Gastrocnemius medialis (tissue), 4 donors: ENCODE measurements around the gene TFR2. TPM values are rescaled to one million over a fixed set of nuclear protein-coding genes. Genes with fewer than 3 reads are reported as not detected.

Source experiments
- ATAC-seq, 2 donors: fragments of 150-250 bp; one replicate each; pipeline ENCODE4 v1.9.1; 2016
- DNase-seq, 2 donors: peaks; one replicate each; pipeline ENCODE4 v3.0.0-alpha.2; 2019
- H3K27ac ChIP-seq, 4 donors: fragments of 200-600 bp; sonication (generic); 1 replicate in 1 of 4; 2 replicates in 3 of 4; pipeline ENCODE4 v1.5.1; 2016 to 2018; ENCODE audit warnings: mild to moderate bottlenecking in 2 of 4, moderate library complexity in 1 of 4
- H3K27me3 ChIP-seq, 3 donors: fragments of 200-600 bp; sonication (generic) in 2 of 3; 1 replicate in 1 of 3; 2 replicates in 2 of 3; pipeline versions ENCODE4 v1.5.1 to v1.6.0; 2016 to 2019; ENCODE audit warnings: mild to moderate bottlenecking in 1 of 3, moderate library complexity in 1 of 3
- H3K36me3 ChIP-seq, 2 donors: fragments of 200-600 bp; sonication (generic) in 1 of 2; one replicate each; pipeline ENCODE4 v1.5.1; 2017 to 2018
- H3K4me1 ChIP-seq, 2 donors: fragments of 200-600 bp; sonication (generic) in 1 of 2; one replicate each; pipeline ENCODE4 v1.5.1; 2016 to 2017; ENCODE audit warnings: mild to moderate bottlenecking in 2 of 2
- H3K4me3 ChIP-seq, 4 donors: fragments of 200-600 bp; sonication (generic) in 3 of 4; 1 replicate in 1 of 4; 2 replicates in 3 of 4; pipeline ENCODE4 v1.5.1; 2016 to 2019; ENCODE audit warnings: mild to moderate bottlenecking in 2 of 4
- H3K9me3 ChIP-seq, 3 donors: fragments of 200-600 bp; sonication (generic) in 2 of 3; 1 replicate in 1 of 3; 2 replicates in 2 of 3; pipeline ENCODE4 v1.5.1; 2016 to 2019
- POLR2A ChIP-seq, 2 donors: fragments of 450-650 bp; IDR thresholded peaks; one replicate each; pipeline ENCODE4 v1.6.1; 2017; ENCODE audit warnings: antibody characterized with exemption in 2 of 2, mild to moderate bottlenecking in 2 of 2, moderate library complexity in 2 of 2
- in situ Hi-C, 4 donors: fragments of 200-750 bp; cut with MboI; loops; one replicate each; pipeline versions ENCODE4 v1.15.0 to v1.8.0; 2017; ENCODE audit warnings: low sequenced_read_pairs in 4 of 4
- intact Hi-C: fragments of 100-400 bp; cut with DNase I; formaldehyde crosslinking; loops from one replicate; pipeline ENCODE4 v1.15.1; 2023; ENCODE audit warnings: low total_unique reads
- total RNA-seq, 4 donors: library from RNA; depleted of rRNA; stranded (reverse); fragments of >200 nt; gene quantifications; one replicate each; pipeline versions ENCODE4 v1.1.0 to v1.2.3, GENCODE V29; 2016
- TF ChIP-seq, protein P1 (sequence below), 5 experiments: fragments of 450-650 bp in 3 of 5; fragments of 200-600 bp in 2 of 5; sonication (generic) in 2 of 5; IDR thresholded peaks in 4 of 5; conservative IDR thresholded peaks in 1 of 5; 1 replicate in 4 of 5; 2 replicates in 1 of 5; pipeline ENCODE4 v1.5.1; 2016 to 2019; ENCODE audit warnings: antibody characterized with exemption in 5 of 5, mild to moderate bottlenecking in 3 of 5, moderate library complexity in 3 of 5

The TFR2 gene
- total RNA-seq, 4 donors from 2014 or later: 1.0 to 1.3 TPM; not detected in 2

DNA sequence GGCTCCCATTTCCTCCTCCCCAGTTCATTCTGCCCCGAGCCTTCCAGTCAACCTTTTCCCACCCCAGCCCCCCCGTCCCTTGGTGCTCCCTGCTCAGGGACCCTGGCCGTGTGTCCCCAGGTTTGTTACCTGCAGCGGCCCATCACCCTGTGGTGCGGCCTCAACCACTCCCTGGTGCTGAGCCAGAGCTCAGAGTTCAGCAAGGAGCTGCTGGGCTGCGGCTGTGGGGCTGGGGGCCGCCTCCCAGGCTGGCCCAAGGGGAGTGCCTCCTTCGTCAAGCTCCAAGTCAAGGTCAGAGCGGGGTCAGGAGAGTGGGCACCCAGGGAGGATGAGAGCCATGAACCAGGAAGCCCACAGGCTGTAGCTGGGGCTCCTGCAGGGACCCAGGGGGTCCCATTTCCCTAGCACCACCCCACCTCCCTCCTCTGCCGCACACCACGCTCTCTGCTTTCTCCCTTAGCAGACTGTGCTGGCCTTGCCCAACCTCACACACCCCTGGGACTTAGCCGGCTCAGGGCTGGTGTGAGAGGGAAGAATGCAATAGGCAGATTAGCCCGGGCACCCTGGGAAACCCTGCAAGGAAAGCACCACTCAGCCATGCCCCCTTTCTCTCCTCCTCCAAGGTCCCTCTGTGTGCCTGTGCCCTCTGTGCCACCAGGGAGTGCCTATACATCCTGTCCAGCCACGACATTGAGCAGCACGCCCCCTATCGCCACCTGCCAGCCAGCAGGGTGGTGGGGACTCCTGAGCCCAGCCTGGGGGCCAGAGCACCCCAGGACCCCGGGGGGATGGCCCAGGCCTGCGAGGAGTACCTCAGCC, 41.2 kb downstream of the TFR2 start:
- ATAC-seq (no peak), DNase-seq (no peak)
- H3K4me1 ChIP-seq: peaks cover 3 to 10% of the 10 kb centered on the region in 2 donors
- intact Hi-C loops (loop anchor here (10.0 kb wide), 1 partner anchor 1475 kb away; no protein-coding TSS in a partner anchor), in situ Hi-C loops (loop anchor here in 1 of 4 donors (25.0 kb wide), 1 partner anchor 262 kb away; the partner anchor contains the start of genes SLC12A9 and TRIP6)
- no peak overlapping the region for H3K4me3 ChIP-seq
- H3K27ac ChIP-seq: no peak overlapping the region
- H3K27me3 ChIP-seq: peaks cover 0 to 11% (median 7%) of the 10 kb centered on the region in 3 donors
- no peaks in the 10 kb centered on the region for H3K36me3 ChIP-seq
- TF ChIP-seq, protein P1, sequence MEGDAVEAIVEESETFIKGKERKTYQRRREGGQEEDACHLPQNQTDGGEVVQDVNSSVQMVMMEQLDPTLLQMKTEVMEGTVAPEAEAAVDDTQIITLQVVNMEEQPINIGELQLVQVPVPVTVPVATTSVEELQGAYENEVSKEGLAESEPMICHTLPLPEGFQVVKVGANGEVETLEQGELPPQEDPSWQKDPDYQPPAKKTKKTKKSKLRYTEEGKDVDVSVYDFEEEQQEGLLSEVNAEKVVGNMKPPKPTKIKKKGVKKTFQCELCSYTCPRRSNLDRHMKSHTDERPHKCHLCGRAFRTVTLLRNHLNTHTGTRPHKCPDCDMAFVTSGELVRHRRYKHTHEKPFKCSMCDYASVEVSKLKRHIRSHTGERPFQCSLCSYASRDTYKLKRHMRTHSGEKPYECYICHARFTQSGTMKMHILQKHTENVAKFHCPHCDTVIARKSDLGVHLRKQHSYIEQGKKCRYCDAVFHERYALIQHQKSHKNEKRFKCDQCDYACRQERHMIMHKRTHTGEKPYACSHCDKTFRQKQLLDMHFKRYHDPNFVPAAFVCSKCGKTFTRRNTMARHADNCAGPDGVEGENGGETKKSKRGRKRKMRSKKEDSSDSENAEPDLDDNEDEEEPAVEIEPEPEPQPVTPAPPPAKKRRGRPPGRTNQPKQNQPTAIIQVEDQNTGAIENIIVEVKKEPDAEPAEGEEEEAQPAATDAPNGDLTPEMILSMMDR (IDR thresholded peaks at IDR 0.05 in 4 of 5, conservative IDR thresholded peaks at IDR 0.05 in 1 of 5): no peak
- no peak for TF ChIP-seq POLR2A (IDR thresholded peaks at IDR 0.05)
- no peaks in the 10 kb centered on the region for H3K9me3 ChIP-seq

DNA sequence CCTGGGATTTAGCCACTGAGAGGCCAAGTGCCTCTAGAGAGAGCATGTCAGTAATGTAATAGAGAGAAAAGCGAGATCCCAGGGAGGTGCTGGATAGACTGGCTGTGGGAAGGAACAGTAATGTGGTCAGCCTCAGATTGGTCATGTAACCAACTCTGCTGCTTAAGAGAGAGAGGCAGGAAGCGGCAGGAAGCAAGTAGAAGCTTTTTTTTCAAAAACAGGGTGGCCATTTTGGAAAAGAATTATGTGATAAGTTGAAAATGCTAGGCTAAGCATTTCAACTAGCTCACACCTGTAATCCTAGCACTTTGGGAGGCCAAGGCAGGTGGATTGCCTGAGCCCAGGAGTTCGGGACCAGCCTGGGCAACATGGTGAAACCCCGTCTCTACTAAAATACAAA, 42.9 kb downstream of the TFR2 start:
- Histone ChIP-seq H3K27ac (no peak overlapping the region), H3K4me3 (no peak overlapping the region)
- in situ Hi-C loops: loop anchor here in 1 of 4 donors (25.0 kb wide), 1 partner anchor 264 kb away; the partner anchor contains the start of genes SLC12A9 and TRIP6

DNA sequence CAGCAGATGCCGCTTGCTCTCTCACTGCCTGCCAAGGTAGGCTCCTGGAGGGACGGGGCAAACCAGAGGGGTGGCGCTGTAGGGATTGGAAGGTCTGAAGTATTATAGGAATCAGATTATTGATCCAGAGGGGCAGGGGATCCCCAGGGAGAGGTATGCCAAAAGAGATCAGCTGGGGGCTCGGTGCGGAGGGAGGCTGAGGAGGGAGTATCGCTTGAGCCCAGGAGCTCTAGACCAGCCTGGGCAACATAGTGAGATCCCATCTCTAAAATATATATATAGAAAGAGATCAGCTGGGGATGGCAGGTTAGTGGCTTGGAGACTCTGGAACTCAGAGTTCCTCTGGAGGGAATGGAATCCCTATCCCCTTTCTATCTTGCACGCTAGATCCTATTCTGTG, 46.2 kb downstream of the TFR2 start:
- TF ChIP-seq, protein P1 (IDR thresholded peaks at IDR 0.05 in 4 of 5, conservative IDR thresholded peaks at IDR 0.05 in 1 of 5): no peak
- no peak for TF ChIP-seq POLR2A (IDR thresholded peaks at IDR 0.05)
- H3K9me3 ChIP-seq: no peaks in the 10 kb centered on the region
- no peaks in the 10 kb centered on the region for H3K36me3 ChIP-seq
- no peaks in the 10 kb centered on the region for H3K27me3 ChIP-seq
- ATAC-seq: no peak
- intact Hi-C loops: no loop called here
- in situ Hi-C loops: loop anchor here in 1 of 4 donors (25.0 kb wide), 1 partner anchor 267 kb away; the partner anchor contains the start of genes SLC12A9 and TRIP6
- no peaks in the 10 kb centered on the region for H3K4me1 ChIP-seq
- DNase-seq: no peak
- no peak overlapping the region for H3K4me3 ChIP-seq
- no peak overlapping the region for H3K27ac ChIP-seq

More for the DNA sequence above, 42.9 kb downstream of the TFR2 start:
- intact Hi-C loops: no loop called here
- no peak for TF ChIP-seq POLR2A (IDR thresholded peaks at IDR 0.05)
- TF ChIP-seq, protein P1 (IDR thresholded peaks at IDR 0.05 in 4 of 5, conservative IDR thresholded peaks at IDR 0.05 in 1 of 5): no peak
- DNase-seq: no peak
- no peaks in the 10 kb centered on the region for H3K9me3 ChIP-seq
- no peaks in the 10 kb centered on the region for H3K4me1 ChIP-seq
- no peak for ATAC-seq
- no peaks in the 10 kb centered on the region for H3K36me3 ChIP-seq
- peaks cover 0 to 7% (median 0%) of the 10 kb centered on the region in 3 donors for H3K27me3 ChIP-seq

DNA sequence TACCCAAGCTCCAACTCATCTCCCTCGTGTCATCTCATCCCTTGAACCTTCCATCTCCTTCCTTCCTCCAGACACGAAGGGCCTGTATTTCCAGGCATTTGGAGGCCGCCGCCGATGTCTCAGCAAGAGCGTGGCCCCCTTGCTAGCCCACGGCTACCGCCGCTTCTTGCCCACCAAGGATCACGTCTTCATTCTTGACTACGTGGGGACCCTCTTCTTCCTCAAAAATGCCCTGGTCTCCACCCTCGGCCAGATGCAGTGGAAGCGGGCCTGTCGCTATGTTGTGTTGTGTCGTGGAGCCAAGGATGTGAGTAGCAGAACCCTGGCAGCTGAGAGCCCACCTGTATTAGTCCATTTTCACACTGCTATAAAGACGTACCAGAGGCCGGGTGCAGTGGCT, 49.8 kb downstream of the TFR2 start:
- H3K27ac ChIP-seq: no peak overlapping the region
- H3K36me3 ChIP-seq: no peaks in the 10 kb centered on the region
- H3K27me3 ChIP-seq: no peaks in the 10 kb centered on the region
- no peak for TF ChIP-seq POLR2A (IDR thresholded peaks at IDR 0.05)
- TF ChIP-seq, protein P1 (IDR thresholded peaks at IDR 0.05 in 4 of 5, conservative IDR thresholded peaks at IDR 0.05 in 1 of 5): no peak
- no peak for ATAC-seq
- no peak overlapping the region for H3K4me3 ChIP-seq
- no peaks in the 10 kb centered on the region for H3K9me3 ChIP-seq
- intact Hi-C loops (no loop called here), in situ Hi-C loops (loop anchor here in 1 of 4 donors (25.0 kb wide), 1 partner anchor 271 kb away; the partner anchor contains the start of genes SLC12A9 and TRIP6)
- H3K4me1 ChIP-seq: peaks cover 0 to 5% of the 10 kb centered on the region in 2 donors
- no peak for DNase-seq
